GM21515 (cell line): ENCODE results near the gene TSPY8.
"Not testable (repeated sequence)": the region's sequence is repeated elsewhere in the genome, so short reads cannot be mapped to it uniquely, and the experiment has no call there.

Experiments used
- ATAC-seq: cut with Tn5 transposase; IDR thresholded peaks from one replicate; pipeline ENCODE4 v1.9.1; 2021; ENCODE audit not compliant: unreplicated experiment

Gene TSPY8, protein sequence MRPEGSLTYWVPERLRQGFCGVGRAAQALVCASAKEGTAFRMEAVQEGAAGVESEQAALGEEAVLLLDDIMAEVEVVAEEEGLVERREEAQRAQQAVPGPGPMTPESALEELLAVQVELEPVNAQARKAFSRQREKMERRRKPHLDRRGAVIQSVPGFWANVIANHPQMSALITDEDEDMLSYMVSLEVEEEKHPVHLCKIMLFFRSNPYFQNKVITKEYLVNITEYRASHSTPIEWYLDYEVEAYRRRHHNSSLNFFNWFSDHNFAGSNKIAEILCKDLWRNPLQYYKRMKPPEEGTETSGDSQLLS

DNA sequence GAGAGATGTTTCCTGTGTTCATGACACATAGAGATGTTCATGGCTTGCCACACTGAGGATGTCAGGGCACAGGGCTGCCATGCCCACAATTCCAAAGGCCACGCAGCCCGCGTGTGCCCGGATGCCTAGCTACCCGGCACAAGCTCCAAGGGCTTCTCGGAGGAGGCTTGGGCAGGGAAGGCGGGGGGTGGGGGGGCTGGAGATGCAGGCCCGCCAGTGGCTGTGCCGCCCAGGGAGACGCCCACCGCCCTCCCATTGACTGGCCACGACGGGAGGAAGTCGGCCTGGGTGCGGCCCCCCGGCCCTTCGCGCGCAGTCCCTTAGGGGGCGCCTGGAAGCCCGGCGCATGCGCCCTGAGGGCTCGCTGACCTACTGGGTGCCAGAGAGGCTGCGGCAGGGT lies at the start of gene TSPY8:
TSS of gene TSPY8 (plus strand) at position 301 of the 400 bp plus-strand sequence. CDS start at position 347, 46 bp downstream.
- not testable (repeated sequence) for ATAC-seq

DNA sequence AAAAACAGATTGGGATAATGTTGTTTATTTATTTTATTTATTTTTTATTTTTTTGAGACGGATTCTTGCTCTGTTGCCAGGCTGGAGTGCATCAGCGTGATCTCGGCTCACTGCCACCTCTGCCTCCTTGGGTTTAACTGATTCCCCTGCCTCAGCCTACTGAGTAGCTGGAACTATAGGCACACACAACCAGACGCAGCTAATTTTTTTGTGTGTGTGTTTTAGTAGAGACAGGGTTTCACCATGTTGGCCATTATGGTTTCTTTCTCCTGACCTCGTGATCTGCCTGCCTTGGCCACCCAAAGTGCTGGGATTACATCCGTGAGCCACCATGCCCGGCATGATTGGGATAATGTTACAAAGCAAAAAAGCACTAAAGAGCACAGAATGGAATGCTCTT lies 36.6 kb upstream of the TSPY8 start:
- no peak for ATAC-seq

DNA sequence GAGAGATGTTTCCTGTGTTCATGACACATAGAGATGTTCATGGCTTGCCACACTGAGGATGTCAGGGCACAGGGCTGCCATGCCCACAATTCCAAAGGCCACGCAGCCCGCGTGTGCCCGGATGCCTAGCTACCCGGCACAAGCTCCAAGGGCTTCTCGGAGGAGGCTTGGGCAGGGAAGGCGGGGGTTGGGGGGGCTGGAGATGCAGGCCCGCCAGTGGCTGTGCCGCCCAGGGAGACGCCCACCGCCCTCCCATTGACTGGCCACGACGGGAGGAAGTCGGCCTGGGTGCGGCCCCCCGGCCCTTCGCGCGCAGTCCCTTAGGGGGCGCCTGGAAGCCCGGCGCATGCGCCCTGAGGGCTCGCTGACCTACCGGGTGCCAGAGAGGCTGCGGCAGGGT lies 20.4 kb upstream of the TSPY8 start, which contains the start of gene TSPY4:
TSS of gene TSPY4 (plus strand) at position 301 of the 400 bp plus-strand sequence. CDS start at position 347, 46 bp downstream.
- ATAC-seq: not testable (repeated sequence)

DNA sequence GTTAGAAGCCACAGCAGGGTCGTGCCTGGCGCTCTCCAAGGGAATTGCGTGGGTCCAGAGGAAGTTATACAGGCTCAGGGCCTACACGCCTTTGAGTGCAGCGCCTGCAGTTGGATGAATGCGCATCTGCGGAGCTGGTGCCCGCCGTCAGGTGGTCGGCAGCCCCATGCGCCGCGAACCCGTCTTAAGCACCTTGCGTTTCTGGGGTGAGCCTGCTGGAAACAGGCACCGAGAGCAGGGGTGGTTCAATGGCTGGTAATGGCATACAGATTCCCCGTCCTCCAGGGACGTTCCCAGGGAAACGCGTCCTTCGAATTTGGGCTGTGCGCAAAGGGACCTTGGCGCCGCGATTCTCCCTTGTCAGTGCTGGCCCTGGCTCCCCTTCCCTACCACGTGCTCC lies 38.9 kb downstream of the TSPY8 start:
- ATAC-seq: not testable (repeated sequence)

DNA sequence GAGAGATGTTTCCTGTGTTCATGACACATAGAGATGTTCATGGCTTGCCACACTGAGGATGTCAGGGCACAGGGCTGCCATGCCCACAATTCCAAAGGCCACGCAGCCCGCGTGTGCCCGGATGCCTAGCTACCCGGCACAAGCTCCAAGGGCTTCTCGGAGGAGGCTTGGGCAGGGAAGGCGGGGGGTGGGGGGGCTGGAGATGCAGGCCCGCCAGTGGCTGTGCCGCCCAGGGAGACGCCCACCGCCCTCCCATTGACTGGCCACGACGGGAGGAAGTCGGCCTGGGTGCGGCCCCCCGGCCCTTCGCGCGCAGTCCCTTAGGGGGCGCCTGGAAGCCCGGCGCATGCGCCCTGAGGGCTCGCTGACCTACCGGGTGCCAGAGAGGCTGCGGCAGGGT lies 40.5 kb downstream of the TSPY8 start, which contains the start of gene TSPY3:
TSS of gene TSPY3 (plus strand) at position 301 of the 400 bp plus-strand sequence. CDS start at position 347, 46 bp downstream.
- ATAC-seq: not testable (repeated sequence)
